ENCODE data around the gene GALC.

GALC gene

GRCh38 chr14:87955501-87955900, 37.5 kb downstream of the GALC start:
- no peak for DNase-seq (ENCODE audit: low read depth, low spot score)

DNA sequence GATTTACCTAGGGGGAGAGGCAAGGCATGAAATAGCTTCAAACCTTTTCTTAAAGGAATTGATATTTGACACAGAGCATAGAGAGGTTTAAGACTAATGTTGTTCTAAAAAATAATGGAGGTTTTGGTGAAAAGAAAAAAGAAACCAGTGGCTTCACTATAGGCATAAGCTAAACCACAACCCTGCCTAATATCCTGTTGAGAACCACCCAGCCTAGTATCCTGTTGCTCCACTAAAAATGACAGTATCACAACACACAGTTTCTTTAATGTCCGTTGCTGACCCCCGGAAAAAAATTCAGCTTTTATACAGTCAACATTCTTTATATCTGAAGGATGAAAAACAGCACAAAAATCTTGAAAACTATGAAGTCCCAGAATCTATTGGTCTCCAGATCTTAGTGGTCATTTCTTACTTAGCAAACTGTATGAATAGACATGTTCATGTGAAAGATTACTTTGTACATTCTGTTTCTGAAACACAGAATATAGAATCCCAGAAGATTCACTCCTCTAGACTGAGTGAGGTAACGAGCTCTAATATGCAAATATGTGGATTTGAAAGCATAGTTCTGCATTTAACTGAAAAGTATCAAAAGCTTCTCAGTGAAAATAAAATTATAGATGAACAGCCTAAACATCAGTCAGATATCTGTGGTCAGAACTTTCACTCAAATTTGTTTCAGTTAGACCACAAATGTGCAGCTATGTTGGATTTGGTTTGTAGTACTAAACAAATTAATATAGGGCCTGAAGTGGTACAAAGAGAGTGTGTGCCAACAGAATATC, 40.5 kb downstream of the GALC start:
- no peak for DNase-seq (ENCODE audit: low read depth, low spot score)

DNA sequence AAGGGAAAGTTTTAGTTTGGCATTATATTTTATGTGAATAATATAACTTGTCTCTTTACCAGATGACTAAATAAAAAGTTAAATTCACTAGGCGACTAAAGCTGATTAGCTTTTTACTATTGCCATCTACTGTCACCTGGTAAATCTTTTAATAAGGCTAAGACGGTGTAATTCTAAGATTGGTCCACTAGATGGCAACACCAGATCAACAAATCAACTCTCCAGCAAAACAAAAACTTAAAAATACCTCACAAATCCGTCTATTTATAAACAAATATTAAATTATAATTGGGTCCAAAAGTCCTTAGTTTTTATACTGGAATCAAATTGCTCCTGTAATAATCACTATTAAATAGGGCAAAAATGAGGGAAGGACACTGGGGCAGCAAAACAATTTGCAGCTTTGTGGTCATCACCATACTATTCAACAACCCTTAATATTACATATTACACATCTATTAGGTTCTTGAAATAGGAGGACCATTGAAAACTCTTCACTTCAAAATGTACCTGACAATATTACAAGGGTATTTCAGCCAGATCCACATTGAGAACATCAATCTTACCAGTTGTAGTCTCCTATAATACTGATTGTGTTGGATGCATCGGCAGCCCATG, 47.9 kb downstream of the GALC start:
- peak; percentile 44 for DNase-seq (ENCODE audit: low read depth, low spot score)

DNA sequence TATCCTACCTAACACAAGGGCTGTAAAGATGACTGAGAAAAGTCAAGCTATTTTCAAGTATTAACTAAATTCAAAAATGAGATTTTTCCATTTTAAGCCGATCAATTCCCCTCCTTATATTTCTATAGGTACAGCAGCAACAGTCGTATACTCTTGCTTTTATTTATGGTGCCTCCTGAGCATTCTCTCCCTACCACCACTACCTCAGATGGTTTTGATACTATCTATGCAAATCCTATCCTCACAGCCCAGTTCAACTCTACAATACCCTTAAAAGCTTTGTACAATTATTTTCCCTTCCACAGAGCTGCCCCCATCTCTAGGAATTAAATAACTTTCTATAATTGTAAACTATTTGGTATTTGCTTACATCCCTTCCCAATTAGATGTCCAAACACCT, 52.1 kb downstream of the GALC start:
- no peak for DNase-seq (ENCODE audit: low read depth, low spot score)

GRCh38 chr14:87940382-87940781, 52.6 kb downstream of the GALC start:
- no peak for DNase-seq (ENCODE audit: low read depth, low spot score)

DNA sequence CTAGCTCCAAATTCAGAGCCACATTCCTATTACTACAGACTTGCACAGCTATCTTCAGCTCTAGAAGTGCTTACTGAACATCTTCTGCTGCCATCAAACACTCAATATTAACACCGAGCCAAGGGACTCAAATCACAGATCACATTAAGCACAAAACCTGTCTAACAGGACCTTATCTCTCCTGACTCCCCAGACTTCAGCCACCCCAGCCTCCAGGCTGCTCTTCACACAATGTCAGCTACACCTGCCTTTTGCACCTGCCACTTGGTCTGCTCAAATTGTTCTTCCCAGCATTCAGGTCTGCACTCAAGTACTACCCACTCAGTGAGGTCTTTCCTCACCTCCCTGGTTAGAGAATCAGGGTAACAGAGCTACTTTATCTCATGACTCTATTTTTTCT, 57.1 kb downstream of the GALC start:
- no peak for DNase-seq (ENCODE audit: low read depth, low spot score)

DNA sequence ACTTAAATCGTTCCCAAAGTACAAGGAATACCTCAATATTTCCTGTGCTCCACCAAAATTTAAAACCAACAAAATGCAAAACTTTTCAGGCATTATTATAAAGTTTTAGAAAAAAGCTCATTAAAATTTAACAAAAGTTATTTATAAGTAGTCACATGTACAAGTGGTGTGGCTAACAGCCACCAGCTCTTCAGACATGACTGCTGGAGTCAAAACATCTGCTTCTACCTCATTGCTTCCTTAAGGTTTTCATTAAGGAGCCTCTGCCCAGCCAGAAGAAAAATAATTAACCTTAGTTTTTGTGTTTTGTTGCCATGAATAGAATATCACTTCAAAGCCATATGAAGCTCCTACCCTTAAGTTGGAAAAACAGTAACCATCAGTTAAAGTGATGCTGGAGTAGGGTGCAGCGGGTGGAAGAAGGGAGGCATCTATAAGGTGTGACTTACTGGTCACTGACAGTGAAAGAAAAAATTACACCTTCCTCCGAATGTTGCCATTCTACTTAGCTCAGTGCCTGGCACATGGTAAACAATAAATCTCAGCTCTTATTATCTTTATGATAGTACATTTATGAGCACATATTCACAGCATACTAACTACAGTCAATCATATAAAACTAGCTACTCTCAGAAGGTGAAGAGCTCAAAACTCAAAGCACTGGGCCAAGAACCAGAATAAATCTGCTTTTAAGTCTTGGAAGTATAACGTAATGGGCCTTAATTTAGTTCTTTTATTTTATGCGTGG, 57.7 kb downstream of the GALC start:
- no peak for DNase-seq (ENCODE audit: low read depth, low spot score)

DNA sequence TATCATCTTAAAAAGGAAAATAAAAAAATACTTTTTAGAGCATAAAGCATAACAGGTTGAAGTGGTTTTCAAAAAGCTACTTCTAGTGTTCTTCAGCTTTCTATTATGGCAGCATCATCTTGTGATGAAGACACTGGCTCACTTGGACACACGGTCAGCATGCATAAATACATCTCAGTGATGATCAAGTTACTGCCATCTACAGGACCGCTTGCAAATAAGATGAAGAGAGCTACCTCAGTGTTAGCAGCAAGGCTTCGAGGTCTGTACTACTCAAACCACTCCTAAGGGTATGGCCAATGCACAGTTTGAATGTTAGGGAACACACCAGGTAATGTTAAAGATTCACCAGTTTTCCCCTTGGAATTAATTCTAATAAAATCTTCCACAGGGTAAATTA, 58.8 kb downstream of the GALC start:
- no peak for DNase-seq (ENCODE audit: low read depth, low spot score)

- DNase-seq (ENCODE audit: low read depth, low spot score): no peak
Measured at GRCh38 chr14:87916886-87917275, 76.1 kb downstream of the GALC start.

GRCh38 chr14:87916103-87916885, 76.7 kb downstream of the GALC start:
- DNase-seq (ENCODE audit: low read depth, low spot score): no peak

- DNase-seq (ENCODE audit: low read depth, low spot score): no peak
Measured at GRCh38 chr14:87908550-87908949, 84.4 kb downstream of the GALC start.

DNA sequence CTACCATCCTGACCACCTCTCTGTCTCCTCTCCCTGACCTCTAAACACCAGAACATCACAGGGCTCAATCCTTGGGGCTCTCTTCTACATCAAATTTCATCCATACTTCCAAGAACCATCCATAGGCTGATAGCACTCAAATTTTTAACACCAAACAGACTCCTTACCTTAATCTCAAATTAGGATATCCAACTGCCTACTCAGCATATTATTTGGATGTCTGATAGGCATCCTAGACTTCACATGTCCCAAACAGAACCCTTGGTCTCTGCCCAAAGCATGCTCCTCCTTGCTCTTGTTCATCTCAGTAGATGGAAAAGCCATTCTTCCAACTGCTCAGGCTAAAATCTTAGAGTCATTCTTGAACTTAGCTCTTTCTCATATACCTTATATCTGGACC, 91.3 kb downstream of the GALC start:
- no peak for DNase-seq (ENCODE audit: low read depth, low spot score)

- no peak for DNase-seq (ENCODE audit: low read depth, low spot score)
Measured at GRCh38 chr14:87901236-87901635, 91.7 kb downstream of the GALC start.

GRCh38 chr14:87899228-87899627, 93.8 kb downstream of the GALC start:
- DNase-seq (ENCODE audit: low read depth, low spot score): no peak

- no peak for DNase-seq (ENCODE audit: low read depth, low spot score)
Measured at GRCh38 chr14:87898301-87898700, 94.7 kb downstream of the GALC start.

GRCh38 chr14:87896393-87897380, 96.3 kb downstream of the GALC start:
- peak; percentile 13 for DNase-seq (ENCODE audit: low read depth, low spot score)

GRCh38 chr14:87894920-87895319, 98.1 kb downstream of the GALC start:
- no peak for DNase-seq (ENCODE audit: low read depth, low spot score)

DNA sequence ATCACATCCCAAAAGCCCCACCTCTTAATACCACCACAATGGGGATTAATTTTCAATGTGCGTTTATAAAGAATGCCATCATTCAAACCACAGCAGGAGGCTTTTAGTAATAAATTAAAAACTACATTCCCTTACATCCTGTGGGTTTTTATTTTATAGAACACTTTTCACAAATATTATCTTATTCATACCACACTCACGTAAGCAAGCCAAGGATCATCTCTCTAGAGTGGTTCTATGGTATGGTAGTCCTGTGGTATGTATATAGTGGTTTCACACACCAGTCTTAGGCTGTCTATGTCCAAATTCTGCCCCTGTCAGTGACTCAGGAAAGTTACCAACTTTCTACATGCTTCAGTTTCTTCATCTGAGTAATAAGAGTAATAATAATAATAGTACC, 100.2 kb downstream of the GALC start:
- DNase-seq (ENCODE audit: low read depth, low spot score): no peak

DNA sequence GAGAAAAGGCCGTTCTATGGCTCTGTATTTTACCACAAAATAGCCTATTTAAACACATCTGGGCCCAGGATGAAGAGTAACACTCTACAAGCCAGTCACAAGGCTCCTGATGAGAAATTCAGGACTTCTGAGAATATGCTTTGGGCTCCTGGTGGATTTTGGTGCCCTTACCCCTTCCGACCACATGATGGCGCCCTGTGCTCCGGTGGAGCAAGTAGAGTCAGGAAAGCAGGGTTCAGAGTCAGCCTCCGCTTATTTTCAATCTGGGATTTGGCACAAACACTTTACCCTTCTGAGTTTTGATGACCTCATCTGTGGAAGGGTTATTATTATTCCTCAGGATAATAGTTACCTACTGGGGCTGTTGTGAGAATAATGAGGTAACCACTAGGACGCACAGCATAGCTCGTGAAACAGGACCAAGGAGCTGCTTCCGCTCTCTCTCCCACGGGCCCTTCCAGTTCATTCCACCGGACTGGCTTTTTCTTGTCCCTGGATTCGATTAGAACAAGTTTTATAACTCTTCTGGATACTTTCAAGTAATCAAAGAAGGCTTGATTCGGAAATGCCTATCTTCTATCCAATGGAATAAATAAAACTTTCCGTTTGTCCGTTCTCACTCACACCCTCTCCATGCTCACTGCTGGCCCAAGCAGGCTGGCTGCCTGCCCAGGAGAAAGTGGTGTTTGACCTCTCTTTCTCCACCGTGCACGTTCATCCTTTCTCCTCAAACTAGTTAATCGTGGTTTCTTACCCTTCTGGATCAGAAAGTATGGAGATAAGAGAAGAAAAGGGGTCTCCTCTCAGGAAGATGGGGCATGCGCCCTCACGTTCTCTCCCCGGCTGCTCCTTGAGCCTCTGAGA, 104.6 kb downstream of the GALC start:
- no peak for DNase-seq (ENCODE audit: low read depth, low spot score)

- DNase-seq (ENCODE audit: low read depth, low spot score): no peak
Measured at GRCh38 chr14:87883750-87884149, 109.2 kb downstream of the GALC start.

Measured in smooth muscle cell of the brain vasculature (primary cell).